Measurements from ENCODE around the gene NUDT3.
"Not testable (repeated sequence)": the region's sequence is repeated elsewhere in the genome, so short reads cannot be mapped to it uniquely, and the experiment has no call there.

The NUDT3 gene

GRCh38 chr6:34269658-34270341 lies 122.7 kb downstream of the NUDT3 start:
- in situ Hi-C loops (cut with MboI; ENCODE audit: low sequenced_read_pairs): not testable (repeated sequence)

GRCh38 chr6:34269132-34269531 lies 123.3 kb downstream of the NUDT3 start:
- in situ Hi-C loops (cut with MboI; ENCODE audit: low sequenced_read_pairs): not testable (repeated sequence)

DNA sequence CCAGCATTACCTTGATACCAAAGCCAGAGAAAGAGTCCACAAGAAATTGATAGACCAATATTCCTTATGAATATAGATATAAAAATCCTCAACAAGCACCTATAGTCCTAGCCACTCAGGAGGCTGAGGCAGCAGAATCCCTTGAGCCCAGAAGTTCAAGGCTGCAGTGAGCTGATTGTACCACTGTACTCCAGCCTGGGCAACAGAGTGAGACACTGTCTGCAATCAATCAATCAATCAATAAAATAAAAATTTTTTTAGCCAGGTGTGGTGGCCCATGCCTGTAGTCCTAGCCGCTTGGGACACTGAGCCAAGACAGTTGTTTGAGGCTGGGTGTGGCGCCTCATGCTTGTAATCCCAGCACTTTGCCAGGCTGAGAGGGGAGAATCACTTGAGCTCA lies 124.7 kb downstream of the NUDT3 start:
- in situ Hi-C loops (cut with MboI; ENCODE audit: low sequenced_read_pairs): no loop called here

- in situ Hi-C loops (cut with MboI; ENCODE audit: low sequenced_read_pairs): not testable (repeated sequence)
Observed at GRCh38 chr6:34263484-34263883, 129.0 kb downstream of the NUDT3 start.

GRCh38 chr6:34260576-34261267 lies 131.7 kb downstream of the NUDT3 start:
- in situ Hi-C loops (cut with MboI; ENCODE audit: low sequenced_read_pairs): no loop called here

- in situ Hi-C loops (cut with MboI; ENCODE audit: low sequenced_read_pairs): no loop called here
Observed at GRCh38 chr6:34259529-34260069, 132.9 kb downstream of the NUDT3 start.

GRCh38 chr6:34252395-34252794 lies 140.1 kb downstream of the NUDT3 start:
- in situ Hi-C loops (cut with MboI; ENCODE audit: low sequenced_read_pairs): not testable (repeated sequence)

DNA sequence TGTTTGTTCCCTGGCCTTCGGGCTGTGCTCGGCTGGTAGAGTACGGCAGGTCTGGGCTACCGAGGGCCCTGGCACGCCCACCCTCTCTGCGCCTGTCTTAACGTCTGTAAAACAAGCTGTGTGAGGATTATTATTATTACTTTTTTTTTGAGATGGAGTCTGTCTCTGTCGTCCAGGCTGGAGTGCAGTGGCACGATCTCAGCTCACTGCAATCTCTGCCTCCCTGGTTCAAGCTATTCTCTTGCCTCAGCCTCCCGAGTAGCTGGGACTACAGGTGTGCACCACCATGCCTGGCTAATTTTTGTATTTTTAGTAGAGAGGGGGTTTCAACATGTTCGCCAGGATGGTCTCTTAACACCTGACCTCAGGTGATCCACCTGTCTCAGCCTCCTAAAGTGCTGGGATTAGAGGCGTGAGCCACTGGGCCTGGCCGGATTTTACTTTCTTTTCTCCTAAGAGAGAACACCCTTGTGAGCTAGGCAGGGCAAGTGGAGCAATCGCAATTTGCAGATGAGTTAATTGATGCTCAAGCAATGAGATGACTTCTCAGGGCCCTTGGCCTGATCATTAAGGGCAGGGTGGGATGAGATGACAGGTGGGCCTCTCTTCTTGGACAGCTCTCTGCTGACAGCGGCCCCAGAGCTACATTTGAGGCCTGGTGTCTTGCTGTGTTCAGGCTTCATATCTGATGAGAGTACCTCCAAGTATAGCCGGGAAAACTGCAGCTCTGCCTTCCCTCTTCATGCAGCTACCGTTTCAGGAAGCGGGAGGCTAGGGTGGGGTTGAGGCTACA lies 142.8 kb downstream of the NUDT3 start:
- in situ Hi-C loops (cut with MboI; ENCODE audit: low sequenced_read_pairs): no loop called here

DNA sequence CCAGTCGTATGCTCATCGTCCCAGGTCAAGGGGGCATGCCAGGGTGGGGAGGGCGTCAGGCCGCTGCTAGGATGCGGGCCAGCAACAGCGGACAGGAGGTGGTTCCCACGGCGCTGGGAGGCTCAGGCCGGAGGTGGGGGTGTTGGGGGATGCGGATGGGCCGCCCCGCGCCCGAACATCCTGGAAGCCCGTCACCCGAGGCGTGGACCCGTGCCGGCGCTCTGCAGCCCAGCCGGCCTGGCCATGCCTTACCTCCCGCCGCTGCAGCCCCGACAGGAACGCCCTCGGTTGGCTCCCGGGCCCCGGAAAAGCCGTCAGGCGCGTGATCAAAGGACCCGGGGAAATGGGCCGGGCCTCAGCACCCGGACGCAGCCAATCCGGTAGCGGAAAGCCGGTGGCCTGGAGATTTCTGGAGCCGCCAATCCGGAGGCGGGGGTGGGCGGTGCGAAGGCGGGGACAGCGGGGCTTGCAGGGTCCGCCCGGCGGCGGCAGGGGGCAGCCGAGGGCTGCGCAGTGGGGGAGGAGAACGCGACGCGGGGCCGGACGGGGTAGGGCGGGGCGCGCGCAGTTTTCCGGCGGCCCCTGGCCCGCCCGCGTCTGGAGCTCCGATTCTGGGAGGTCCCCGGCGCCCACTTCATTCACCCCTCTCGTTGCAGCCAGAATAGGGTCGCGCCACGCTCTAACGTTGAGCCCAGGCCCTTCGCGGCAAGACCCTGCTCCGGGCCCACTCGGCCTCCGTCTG lies 143.6 kb downstream of the NUDT3 start, which contains the start of gene SMIM29:
SMIM29 (minus strand) TSS at position 280 of the 742 bp plus-strand sequence. CDS start 1,215 bp downstream, outside the sequence.
- in situ Hi-C loops (cut with MboI; ENCODE audit: low sequenced_read_pairs): no loop called here

GRCh38 chr6:34248198-34248726 lies 144.2 kb downstream of the NUDT3 start:
- in situ Hi-C loops (cut with MboI; ENCODE audit: low sequenced_read_pairs): no loop called here

DNA sequence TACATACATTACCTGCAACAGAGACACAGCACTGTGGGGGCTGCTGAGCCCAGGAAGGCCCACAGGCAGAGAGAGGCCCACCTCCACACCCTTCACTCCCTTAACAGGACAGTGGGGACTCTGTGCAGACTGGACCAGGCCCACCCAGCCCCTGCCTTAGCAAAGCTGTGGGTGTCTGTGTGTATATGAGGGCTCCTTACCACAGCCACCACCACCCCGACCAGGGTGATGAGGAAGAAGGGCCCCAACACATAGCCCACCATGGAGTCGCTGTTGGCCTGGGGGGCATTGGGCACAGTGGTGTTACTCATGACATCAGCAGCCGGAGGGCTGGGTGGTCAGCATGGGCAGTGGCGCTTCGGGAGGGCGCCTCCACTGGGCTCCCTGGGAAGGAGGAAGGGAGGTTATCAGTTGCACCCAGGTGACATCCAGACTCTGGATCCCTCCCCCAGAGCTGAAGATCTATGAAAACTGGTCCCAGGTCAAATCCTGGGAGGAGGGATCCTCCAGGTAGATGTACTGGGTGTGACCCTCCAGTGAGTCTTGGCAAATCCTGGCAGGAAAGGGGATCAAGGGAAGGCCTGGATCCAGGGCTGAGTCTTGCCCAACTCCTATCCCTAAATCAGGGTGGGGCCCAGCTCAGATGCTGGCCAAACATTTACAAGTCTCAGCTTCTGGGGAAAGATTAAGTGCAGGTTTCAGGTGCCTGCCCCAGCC lies 144.8 kb downstream of the NUDT3 start:
- in situ Hi-C loops (cut with MboI; ENCODE audit: low sequenced_read_pairs): no loop called here

DNA sequence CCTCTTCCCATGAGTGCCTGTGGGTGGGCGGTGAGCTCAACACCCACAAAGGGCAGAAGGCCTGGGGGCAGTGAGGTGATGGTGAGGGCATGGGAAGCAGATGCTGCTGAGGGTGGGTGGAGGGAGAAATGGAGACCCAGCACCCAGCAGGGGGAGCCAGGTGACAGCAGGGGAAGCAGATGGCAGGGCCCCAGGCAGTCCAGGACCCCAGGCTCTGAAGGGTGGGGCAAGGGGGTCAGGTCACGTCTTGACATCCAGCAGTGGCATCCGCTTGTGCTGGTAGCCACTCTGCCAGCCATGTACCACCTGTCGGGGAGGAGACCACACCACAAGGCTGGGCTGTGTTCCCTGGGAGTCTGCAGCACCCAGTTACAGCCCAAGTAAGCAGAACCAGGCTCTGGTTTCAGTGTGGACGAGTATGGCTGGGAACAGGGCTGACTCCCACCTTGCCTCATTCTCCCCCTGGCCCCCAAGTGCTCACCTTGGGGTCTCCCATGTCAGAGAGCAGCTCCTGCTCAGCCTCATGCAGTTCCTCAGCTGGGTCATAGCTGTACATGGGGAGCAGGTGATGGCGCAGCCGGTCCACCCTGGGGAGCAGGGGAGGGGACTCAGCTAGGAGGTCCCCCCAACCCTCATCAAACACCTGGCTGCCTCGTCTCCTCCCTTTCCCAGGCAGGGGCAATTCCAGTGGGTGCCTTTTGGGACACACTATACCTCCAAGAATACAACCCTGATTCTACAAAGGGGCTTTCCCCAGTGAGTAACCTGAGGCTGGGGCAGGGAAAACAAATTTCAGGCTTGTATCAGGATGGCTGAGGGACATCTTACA lies 145.7 kb downstream of the NUDT3 start:
- in situ Hi-C loops (cut with MboI; ENCODE audit: low sequenced_read_pairs): no loop called here

- in situ Hi-C loops (cut with MboI; ENCODE audit: low sequenced_read_pairs): no loop called here
Observed at GRCh38 chr6:34246249-34246562, 146.3 kb downstream of the NUDT3 start.

- in situ Hi-C loops (cut with MboI; ENCODE audit: low sequenced_read_pairs): not testable (repeated sequence)
Observed at GRCh38 chr6:34245761-34246140, 146.7 kb downstream of the NUDT3 start.

- in situ Hi-C loops (cut with MboI; ENCODE audit: low sequenced_read_pairs): not testable (repeated sequence)
Observed at GRCh38 chr6:34245032-34245760, 147.3 kb downstream of the NUDT3 start.

DNA sequence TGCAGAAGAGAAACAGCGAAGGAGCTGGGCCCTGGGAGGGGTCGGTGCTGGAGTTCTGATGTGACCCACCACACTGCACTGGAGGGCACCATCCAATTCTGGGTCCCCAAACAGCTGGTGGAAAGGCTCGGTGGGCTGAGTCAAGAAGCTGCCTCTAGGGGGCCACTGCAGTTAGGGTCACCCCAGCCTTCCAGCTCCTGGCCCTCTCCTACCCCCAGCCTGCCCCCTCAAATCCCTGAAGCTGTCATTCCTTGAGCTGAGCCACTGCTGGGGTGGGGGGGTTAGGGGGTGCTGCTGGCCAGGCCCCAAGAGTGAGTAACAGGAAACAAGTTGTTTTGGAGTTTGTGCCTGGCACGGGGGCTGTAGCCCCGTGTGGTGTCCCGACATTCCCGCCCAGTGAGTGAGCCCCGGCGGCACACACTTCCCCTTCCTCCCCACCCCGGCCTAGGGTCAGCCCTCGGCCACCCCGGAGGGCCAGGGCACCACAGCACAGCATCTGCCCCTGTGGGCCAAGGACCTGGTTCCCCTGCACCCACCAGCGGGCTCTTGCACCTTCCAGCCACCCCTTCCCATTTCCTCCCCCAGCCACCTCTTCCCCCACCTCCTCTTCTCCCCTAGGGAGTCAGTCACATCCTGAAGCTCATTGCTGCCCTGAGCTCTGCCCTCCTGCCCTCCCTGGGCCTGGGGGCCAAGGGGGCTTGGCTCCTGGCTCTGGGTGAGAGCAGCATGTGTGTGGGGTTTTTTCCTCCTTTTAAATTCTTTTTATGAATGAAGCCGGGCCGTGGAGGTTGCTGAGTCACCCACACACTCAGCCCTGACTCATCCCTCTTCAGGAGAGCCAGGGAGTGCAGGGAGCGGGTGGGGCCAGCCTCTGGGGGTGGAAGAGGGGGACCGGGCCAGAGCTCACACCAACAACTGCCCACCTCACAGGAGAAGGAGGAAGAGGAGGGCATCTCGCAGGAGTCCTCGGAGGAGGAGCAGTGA lies 148.3 kb downstream of the NUDT3 start:
- in situ Hi-C loops (cut with MboI; ENCODE audit: low sequenced_read_pairs): no loop called here

DNA sequence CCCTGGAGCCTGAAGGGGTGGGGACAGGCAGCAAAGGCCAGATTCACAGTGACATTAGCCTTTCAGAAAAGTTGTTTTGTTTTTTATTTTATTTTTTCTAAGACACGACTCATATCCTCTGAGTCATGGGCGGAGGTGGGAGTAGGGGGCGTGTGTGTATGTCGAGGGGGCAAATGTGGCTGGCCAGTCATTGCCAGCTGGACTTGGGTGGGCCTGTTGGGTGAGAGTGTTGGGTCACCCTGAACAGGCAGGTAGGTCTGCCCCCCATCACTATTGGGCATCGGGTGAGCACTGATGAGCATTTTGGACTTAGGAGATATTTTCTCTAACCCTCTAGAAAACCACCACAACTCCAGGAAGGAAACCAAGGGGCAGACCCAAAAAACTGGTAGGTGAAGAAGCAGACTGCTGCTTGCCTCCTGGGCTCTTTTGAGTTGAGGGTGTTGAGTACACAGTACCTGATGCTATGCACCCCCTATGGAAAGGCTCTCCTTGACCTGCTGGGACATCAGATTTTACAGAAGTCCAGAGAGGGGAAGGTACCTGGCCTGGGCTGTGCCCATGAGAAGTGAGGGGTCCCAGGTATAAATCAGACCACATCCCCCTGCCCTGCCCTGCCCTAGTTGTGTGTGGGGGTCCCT lies 149.2 kb downstream of the NUDT3 start:
- in situ Hi-C loops (cut with MboI; ENCODE audit: low sequenced_read_pairs): no loop called here

All from hTERT RPE-1 (cell line).